Caco-2 (cell line): ENCODE measurements around the gene PTPA. TPM values are rescaled to one million over a fixed set of nuclear protein-coding genes. Genes with fewer than 3 reads are reported as not detected.

ENCODE experiments used
- BruUV-seq: library from RNA; stranded (reverse); fragments of 400-500 nt; replicated peaks from 2 replicates; lab custom pipeline; 2021; lab: Mats Ljungman, UMichigan
- CTCF ChIA-PET: fragments of 300-600 bp; sonication (Branson Sonifier 250); formaldehyde crosslinking; loops from one replicate; lab custom pipeline; 2022; ENCODE audit warnings: antibody characterized with exemption; lab: Charles Lee
- POLR2A ChIA-PET: fragments of 300-600 bp; sonication (Branson Sonifier 250); formaldehyde crosslinking; loops from one replicate; lab custom pipeline; 2022; ENCODE audit warnings: antibody characterized with exemption; lab: Charles Lee
- DNase-seq, 2 experiments: peaks; one replicate each; pipeline versions ENCODE4 v3.0.0 to v3.0.0-alpha.2; 2020 to 2022
- H3K27me3 ChIP-seq: replicated peaks from 2 replicates; pipeline ENCODE4 v1.6.0; 2011; ENCODE audit warnings: low read length; ENCODE audit not compliant: control insufficient read depth, insufficient read depth
- H3K36me3 ChIP-seq: 2 replicates; pipeline ENCODE4 v1.5.1; 2011; ENCODE audit warnings: low read length; ENCODE audit not compliant: control insufficient read depth, insufficient read depth
- H3K4me1 ChIP-seq: fragments of 250-450 bp; sonication (Bioruptor Pico); 2 replicates; pipeline ENCODE4 v1.5.1; 2020; ENCODE audit warnings: mild to moderate bottlenecking
- H3K4me3 ChIP-seq: 2 replicates; pipeline ENCODE4 v1.5.1; 2011; ENCODE audit warnings: low read depth, mild to moderate bottlenecking, control low read depth, low read length
- H3K9me3 ChIP-seq: fragments of 250-450 bp; sonication (Bioruptor Pico); 2 replicates; pipeline ENCODE4 v1.5.1; 2020; ENCODE audit warnings: mild to moderate bottlenecking, moderate library complexity
- H3K27ac Mint-ChIP-seq: one replicate; pipeline ENCODE4 v1.8.0; 2022; ENCODE audit warnings: mixed read lengths; ENCODE audit not compliant: unreplicated experiment
- H3K27me3 Mint-ChIP-seq: one replicate; pipeline ENCODE4 v1.8.0; 2022; ENCODE audit warnings: mixed read lengths; ENCODE audit not compliant: insufficient read depth, unreplicated experiment
- H3K36me3 Mint-ChIP-seq: one replicate; pipeline ENCODE4 v1.8.0; 2022; ENCODE audit warnings: mild to moderate bottlenecking, mixed read lengths; ENCODE audit not compliant: insufficient read depth, unreplicated experiment
- H3K4me1 Mint-ChIP-seq: one replicate; pipeline ENCODE4 v1.8.0; 2022; ENCODE audit warnings: low read depth, mixed read lengths; ENCODE audit not compliant: unreplicated experiment
- H3K4me3 Mint-ChIP-seq: one replicate; pipeline ENCODE4 v1.8.0; 2022; ENCODE audit warnings: mild to moderate bottlenecking, moderate library complexity, mixed read lengths; ENCODE audit not compliant: unreplicated experiment
- H3K9me3 Mint-ChIP-seq: one replicate; pipeline ENCODE4 v1.8.0; 2022; ENCODE audit warnings: mixed read lengths; ENCODE audit not compliant: unreplicated experiment
- intact Hi-C: fragments of 100-400 bp; cut with micrococcal nuclease; formaldehyde crosslinking; loops from one replicate; pipeline ENCODE4 v1.10.0; 2022; ENCODE audit not compliant: unreplicated experiment
- total RNA-seq: library from RNA; stranded (reverse); gene quantifications from 2 replicates; pipeline ENCODE4 v1.2.3, GENCODE V29; 2022
- TF ChIP-seq, protein P1 (sequence below), 2 experiments: fragments of 200-600 bp in 1 of 2; IDR thresholded peaks; 1 replicate in 1 of 2; 2 replicates in 1 of 2; pipeline versions ENCODE4 v1.5.1 to v1.8.0; 2011 to 2022; ENCODE audit warnings: antibody characterized with exemption in 1 of 2, control low read depth in 1 of 2, inconsistent platforms in 1 of 2, low read depth in 1 of 2, low read length in 1 of 2, mild to moderate bottlenecking in 1 of 2, moderate library complexity in 1 of 2; ENCODE audit not compliant: insufficient read depth in 1 of 2, severe bottlenecking in 1 of 2, unreplicated experiment in 1 of 2

The PTPA gene
- total RNA-seq, 1 experiment from 2014 or later: 100 TPM

GRCh38 chr9:129156163-129156562 is 44.9 kb downstream of the PTPA start:
- BruUV-seq: no TSS peak
- no peak for DNase-seq
- no peak overlapping the region for H3K4me3 Mint-ChIP-seq
- intact Hi-C loops: no loop called here
- no peaks in the 10 kb centered on the region for H3K27me3 Mint-ChIP-seq
- H3K4me1 Mint-ChIP-seq: no peaks in the 10 kb centered on the region
- ChIA-PET CTCF (no interaction called here), POLR2A (no interaction called here)
- Histone ChIP-seq H3K36me3 (no peaks in the 10 kb centered on the region), H3K4me1 (no peaks in the 10 kb centered on the region), H3K9me3 (no peaks in the 10 kb centered on the region), H3K4me3 (no peak overlapping the region), H3K27me3 (no peaks in the 10 kb centered on the region)
- peaks cover 3% of the 10 kb centered on the region for H3K9me3 Mint-ChIP-seq
- H3K27ac Mint-ChIP-seq: no peak overlapping the region
- TF ChIP-seq, protein P1, sequence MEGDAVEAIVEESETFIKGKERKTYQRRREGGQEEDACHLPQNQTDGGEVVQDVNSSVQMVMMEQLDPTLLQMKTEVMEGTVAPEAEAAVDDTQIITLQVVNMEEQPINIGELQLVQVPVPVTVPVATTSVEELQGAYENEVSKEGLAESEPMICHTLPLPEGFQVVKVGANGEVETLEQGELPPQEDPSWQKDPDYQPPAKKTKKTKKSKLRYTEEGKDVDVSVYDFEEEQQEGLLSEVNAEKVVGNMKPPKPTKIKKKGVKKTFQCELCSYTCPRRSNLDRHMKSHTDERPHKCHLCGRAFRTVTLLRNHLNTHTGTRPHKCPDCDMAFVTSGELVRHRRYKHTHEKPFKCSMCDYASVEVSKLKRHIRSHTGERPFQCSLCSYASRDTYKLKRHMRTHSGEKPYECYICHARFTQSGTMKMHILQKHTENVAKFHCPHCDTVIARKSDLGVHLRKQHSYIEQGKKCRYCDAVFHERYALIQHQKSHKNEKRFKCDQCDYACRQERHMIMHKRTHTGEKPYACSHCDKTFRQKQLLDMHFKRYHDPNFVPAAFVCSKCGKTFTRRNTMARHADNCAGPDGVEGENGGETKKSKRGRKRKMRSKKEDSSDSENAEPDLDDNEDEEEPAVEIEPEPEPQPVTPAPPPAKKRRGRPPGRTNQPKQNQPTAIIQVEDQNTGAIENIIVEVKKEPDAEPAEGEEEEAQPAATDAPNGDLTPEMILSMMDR (IDR thresholded peaks at IDR 0.05; ENCODE audit: insufficient read depth in 1 of 2, low read depth in 1 of 2, low read length in 1 of 2, severe bottlenecking in 1 of 2, unreplicated experiment in 1 of 2): no peak
- H3K36me3 Mint-ChIP-seq: peaks cover 9% of the 10 kb centered on the region

GRCh38 chr9:129160712-129161533 is 49.7 kb downstream of the PTPA start:
- Histone ChIP-seq H3K36me3 (no peaks in the 10 kb centered on the region), H3K4me1 (peaks cover under 1% of the 10 kb centered on the region), H3K9me3 (no peaks in the 10 kb centered on the region), H3K27me3 (no peaks in the 10 kb centered on the region), H3K4me3 (no peak overlapping the region)
- ChIA-PET POLR2A (no interaction called here), CTCF (no interaction called here)
- no TSS peak for BruUV-seq
- Mint-ChIP-seq H3K36me3 (peaks cover 5% of the 10 kb centered on the region), H3K4me1 (peaks cover 8% of the 10 kb centered on the region), H3K27me3 (no peaks in the 10 kb centered on the region), H3K4me3 (no peak overlapping the region), H3K27ac (no peak overlapping the region), H3K9me3 (peaks cover 10% of the 10 kb centered on the region)
- DNase-seq: no peak
- TF ChIP-seq, protein P1 (IDR thresholded peaks at IDR 0.05; ENCODE audit: insufficient read depth in 1 of 2, low read depth in 1 of 2, low read length in 1 of 2, severe bottlenecking in 1 of 2, unreplicated experiment in 1 of 2): no peak
- intact Hi-C loops: no loop called here

DNA sequence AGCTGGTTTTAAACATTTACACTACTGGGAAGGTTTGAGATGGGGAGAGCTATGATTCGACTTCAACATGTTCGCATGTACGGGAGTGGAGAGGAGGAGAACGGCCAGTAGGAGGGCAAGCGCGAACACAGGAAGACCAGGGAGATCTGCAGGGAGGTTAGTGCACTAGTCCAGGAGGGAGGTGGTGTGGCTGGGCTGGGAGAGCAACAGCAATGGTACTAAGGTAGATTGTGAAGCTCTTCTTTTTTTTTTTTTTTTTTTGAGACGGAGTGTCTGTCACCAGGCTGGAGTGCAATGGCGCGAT is 50.3 kb downstream of the PTPA start:
- no peak for DNase-seq

More for the DNA sequence above, 50.3 kb downstream of the PTPA start:
- ChIA-PET CTCF (no interaction called here), POLR2A (no interaction called here)
- Histone ChIP-seq H3K27me3 (no peaks in the 10 kb centered on the region), H3K36me3 (no peaks in the 10 kb centered on the region), H3K4me3 (no peak overlapping the region), H3K4me1 (peaks cover 6% of the 10 kb centered on the region), H3K9me3 (no peaks in the 10 kb centered on the region)
- Mint-ChIP-seq H3K27me3 (no peaks in the 10 kb centered on the region), H3K9me3 (peaks cover 10% of the 10 kb centered on the region), H3K27ac (no peak overlapping the region), H3K4me1 (peaks cover 13% of the 10 kb centered on the region), H3K4me3 (no peak overlapping the region), H3K36me3 (peaks cover 4% of the 10 kb centered on the region)
- TF ChIP-seq, protein P1 (IDR thresholded peaks at IDR 0.05; ENCODE audit: insufficient read depth in 1 of 2, low read depth in 1 of 2, low read length in 1 of 2, severe bottlenecking in 1 of 2, unreplicated experiment in 1 of 2): no peak
- no TSS peak for BruUV-seq
- intact Hi-C loops: no loop called here
